GM19455 (cell line): ENCODE data around the gene GORAB.

Experiments
- ATAC-seq: cut with Tn5 transposase; IDR thresholded peaks from one replicate; pipeline ENCODE4 v1.9.1; 2021; ENCODE audit not compliant: unreplicated experiment

Gene GORAB

GRCh38 chr1:170587253-170587593, 55.3 kb downstream of the GORAB start:
- ATAC-seq = no peak

GRCh38 chr1:170590921-170591705, 59.1 kb downstream of the GORAB start:
- no peak for ATAC-seq

GRCh38 chr1:170592591-170593111, 60.7 kb downstream of the GORAB start:
- ATAC-seq = no peak

- ATAC-seq = no peak
Measured at GRCh38 chr1:170593173-170594011, 61.4 kb downstream of the GORAB start.

GRCh38 chr1:170594066-170594626, 62.2 kb downstream of the GORAB start:
- ATAC-seq = no peak

- ATAC-seq = no peak
Measured at GRCh38 chr1:170596701-170597100, 64.7 kb downstream of the GORAB start.

- no peak for ATAC-seq
Measured at GRCh38 chr1:170598618-170599017, 66.7 kb downstream of the GORAB start.

GRCh38 chr1:170599033-170599432, 67.1 kb downstream of the GORAB start:
- ATAC-seq = no peak

- no peak for ATAC-seq
Measured at GRCh38 chr1:170601866-170602265, 69.9 kb downstream of the GORAB start.
